GM18505 (cell line): ENCODE measurements around the gene OR52I1.

Experiments used
- ATAC-seq: cut with Tn5 transposase; IDR thresholded peaks from one replicate; pipeline ENCODE4 v1.9.1; 2021; ENCODE audit not compliant: unreplicated experiment
- POLR2A ChIP-seq: IDR thresholded peaks from 4 replicates; pipeline ENCODE4 v1.6.1; 2011; ENCODE audit warnings: borderline replicate concordance; ENCODE audit not compliant: insufficient read depth, insufficient read length; ENCODE audit errors: extremely low read depth

The OR52I1 gene

DNA sequence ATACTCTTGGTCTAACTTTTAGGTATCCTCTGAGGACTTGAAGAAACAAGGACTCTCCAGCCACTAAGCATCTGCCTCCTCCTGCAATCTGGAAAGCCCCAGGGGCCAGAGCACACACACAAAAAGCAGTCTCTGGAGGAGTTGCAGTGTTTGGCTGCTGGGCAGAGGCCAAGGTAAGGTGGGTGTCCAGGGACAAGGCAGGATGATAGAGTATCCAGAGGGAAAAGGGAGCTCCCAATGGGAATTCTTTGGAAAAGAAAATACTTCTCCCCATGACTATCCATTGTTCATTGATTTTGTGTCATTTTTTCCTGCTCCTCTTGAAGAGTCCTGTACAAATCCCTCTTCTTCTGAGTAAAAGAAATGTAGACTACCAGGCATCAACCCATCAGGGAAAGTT is 12.4 kb upstream of the OR52I1 start, which contains the start of gene OR52I2:
OR52I2 (plus strand) TSS at position 301 of the 400 bp plus-strand sequence.
- no peak for ATAC-seq
- TF ChIP-seq POLR2A = no peak

- no peak for TF ChIP-seq POLR2A
- no peak for ATAC-seq
Measured at GRCh38 chr11:4589017-4589416, 4.8 kb upstream of the OR52I1 start.

- ATAC-seq = no peak
- TF ChIP-seq POLR2A = no peak
Measured at GRCh38 chr11:4605057-4605456, 11.2 kb downstream of the OR52I1 start.

DNA sequence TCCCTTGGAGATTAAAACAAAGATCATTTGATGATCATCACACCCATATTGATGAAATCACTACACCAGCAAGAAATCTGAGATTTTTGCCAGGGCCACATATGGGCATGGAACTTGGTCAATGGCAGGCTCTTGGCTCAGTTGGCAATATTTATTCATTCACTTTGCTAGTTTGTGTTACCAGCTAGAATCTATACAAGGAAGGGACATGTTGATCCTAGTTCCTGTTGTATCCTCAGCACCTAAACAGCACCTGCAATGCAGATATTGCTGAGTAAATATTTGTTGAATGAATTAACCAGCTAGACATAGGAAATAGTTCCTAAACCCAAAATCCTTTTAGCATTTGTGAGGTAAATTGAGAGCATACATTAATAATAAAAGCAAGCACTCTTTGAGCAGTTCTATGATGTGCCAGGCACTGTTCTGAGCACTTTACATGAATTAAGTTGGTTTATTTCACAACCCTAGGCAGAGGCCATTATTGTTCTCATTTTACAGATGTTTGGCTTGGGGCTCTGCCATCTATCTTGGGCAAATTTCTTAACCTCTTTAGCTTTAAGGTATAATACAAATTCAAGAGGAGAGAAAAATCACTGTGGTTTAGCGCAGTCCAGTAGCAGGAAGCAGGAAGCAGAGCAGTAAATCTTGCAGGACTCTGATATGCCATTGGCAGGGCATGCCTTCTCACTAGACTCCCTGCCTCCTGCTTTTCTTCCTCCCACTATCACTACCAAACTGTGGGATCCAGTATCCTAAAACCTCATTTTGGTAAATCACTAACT is 12.6 kb downstream of the OR52I1 start:
- no peak for ATAC-seq
- TF ChIP-seq POLR2A = no peak

DNA sequence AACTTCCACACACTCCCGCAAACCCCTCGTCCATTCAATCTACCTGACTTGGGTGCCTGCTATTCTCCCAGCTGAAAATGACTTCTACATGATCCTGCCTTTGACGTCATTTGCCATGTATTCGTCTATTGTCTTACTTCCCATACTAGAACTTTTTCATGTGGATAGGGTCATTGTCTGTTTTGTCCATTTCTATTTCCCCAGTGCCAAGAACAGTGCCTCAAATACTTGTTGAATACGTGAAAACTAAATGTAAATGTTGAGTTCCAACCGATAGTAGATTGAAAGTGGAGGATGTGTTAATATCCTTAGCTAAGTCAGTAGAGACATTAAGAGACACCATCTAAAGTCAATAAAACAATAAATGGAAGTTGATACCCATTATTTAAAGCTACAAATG is 13.3 kb downstream of the OR52I1 start:
- TF ChIP-seq POLR2A = no peak
- ATAC-seq = no peak

- ATAC-seq = peak; percentile 100
Measured at GRCh38 chr11:4607781-4608666, 14.2 kb downstream of the OR52I1 start, which contains the start of gene TRIM68. TRIM68 (minus strand) TSS chr11:4608231; CDS start chr11:4605504, 2,727 bp downstream.

GRCh38 chr11:4610258-4610935 is 16.6 kb downstream of the OR52I1 start:
- ATAC-seq = no peak
- no peak for TF ChIP-seq POLR2A

More at GRCh38 chr11:4607781-4608666, 14.2 kb downstream of the OR52I1 start, which contains the start of gene TRIM68:
- TF ChIP-seq POLR2A = peak; percentile 83

GRCh38 chr11:4611986-4612385 is 18.1 kb downstream of the OR52I1 start:
- no peak for TF ChIP-seq POLR2A
- no peak for ATAC-seq

DNA sequence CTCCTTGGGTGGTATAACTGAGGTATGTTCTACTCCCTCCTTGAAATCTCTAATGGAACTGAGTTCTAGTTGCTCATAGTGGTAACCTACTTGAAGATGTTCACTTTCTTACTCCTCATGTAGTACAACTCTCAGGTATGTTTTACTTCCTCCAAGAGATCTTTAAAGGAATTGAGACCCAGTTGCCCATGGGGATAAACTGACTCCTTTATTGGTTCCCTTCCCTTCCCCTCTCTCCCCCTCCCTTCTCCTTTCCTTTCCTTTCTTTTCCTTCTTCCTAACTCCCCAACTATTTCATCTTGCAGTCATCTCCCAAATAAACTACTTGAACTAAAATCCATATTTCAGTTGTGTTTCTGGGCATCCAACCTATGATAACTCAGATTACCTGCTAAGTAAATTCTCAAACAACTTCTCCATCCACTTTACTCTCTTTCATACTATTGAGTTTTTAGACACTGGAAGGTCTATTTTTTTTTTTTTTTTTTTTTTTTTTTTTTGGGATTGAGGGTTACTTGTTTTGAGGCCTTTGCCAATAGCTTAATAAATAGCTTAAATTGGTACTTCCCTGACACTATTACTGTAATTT is 22.1 kb downstream of the OR52I1 start:
- ATAC-seq = no peak
- no peak for TF ChIP-seq POLR2A

GRCh38 chr11:4619514-4619913 is 25.7 kb downstream of the OR52I1 start:
- TF ChIP-seq POLR2A = no peak

GRCh38 chr11:4626207-4627099 is 32.6 kb downstream of the OR52I1 start:
- no peak for TF ChIP-seq POLR2A
- ATAC-seq = no peak

More at GRCh38 chr11:4619514-4619913, 25.7 kb downstream of the OR52I1 start:
- ATAC-seq = no peak

GRCh38 chr11:4636136-4636535 is 42.3 kb downstream of the OR52I1 start:
- ATAC-seq = no peak
- no peak for TF ChIP-seq POLR2A

- peak; percentile 95 for ATAC-seq
Measured at GRCh38 chr11:4636962-4637661, 43.3 kb downstream of the OR52I1 start, which contains the start of gene OR51D1. OR51D1 (plus strand) TSS chr11:4637477; CDS start chr11:4639791, 2,314 bp downstream.

More at GRCh38 chr11:4636962-4637661, 43.3 kb downstream of the OR52I1 start, which contains the start of gene OR51D1:
- no peak for TF ChIP-seq POLR2A
